ENCODE data around the gene SPPL2A.

Gene SPPL2A

DNA sequence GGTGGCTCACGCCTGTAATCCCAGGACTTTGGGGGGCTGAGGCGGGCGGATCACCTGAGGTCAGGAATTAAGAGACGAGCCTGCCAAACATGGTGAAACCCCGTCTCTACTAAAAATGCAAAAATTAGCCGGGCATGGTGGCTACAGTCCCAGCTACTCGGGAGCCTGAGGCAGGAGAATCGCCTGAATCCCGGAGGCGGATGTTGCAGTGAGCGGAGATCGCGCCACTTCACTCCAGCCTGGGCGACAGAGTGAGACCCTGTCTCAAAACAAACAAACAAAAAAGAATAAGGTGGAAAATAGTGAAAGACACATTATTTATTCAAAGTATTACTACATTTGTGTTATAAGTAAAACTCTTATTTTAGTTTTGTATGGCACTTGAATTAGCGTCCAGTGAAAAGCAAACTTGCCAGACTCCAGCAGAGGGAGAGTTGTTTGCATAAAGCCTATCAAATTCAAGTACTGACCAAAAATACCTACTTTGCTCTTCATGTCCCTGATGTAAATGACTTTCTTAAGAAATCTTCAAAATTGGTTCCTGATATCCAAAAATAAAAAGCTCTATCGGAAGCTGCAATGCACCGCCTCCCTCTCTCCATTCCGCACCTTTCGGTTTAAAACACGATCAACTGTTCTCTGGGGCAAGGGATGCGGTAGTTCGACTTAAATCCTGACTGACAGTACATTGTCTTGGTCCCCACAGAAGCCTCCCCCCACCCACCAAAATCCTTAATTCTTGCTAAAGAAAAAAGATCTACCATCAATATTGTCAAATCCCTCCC lies 80.1 kb downstream of the SPPL2A start:
- DNase-seq, result no peak

DNA sequence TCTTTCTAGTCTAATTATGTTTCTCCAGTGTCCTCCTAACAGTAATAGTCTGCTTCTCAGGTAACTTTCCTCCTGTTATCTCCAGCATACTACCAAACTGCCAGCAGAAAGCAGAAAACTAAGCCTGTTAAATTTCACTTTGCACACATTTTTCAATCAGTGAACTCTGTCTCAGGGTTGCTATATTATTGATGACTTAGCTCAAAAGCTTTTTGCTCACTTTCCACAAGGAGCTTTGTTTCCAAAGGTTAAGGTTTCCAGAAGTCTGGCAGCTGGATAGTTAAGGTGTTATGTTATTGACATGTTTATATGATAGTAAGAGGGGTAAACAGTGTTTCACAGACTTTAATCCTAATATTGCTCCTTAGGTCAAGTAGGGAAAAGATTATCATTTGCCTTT lies 84.0 kb downstream of the SPPL2A start:
- DNase-seq, result no peak

DNA sequence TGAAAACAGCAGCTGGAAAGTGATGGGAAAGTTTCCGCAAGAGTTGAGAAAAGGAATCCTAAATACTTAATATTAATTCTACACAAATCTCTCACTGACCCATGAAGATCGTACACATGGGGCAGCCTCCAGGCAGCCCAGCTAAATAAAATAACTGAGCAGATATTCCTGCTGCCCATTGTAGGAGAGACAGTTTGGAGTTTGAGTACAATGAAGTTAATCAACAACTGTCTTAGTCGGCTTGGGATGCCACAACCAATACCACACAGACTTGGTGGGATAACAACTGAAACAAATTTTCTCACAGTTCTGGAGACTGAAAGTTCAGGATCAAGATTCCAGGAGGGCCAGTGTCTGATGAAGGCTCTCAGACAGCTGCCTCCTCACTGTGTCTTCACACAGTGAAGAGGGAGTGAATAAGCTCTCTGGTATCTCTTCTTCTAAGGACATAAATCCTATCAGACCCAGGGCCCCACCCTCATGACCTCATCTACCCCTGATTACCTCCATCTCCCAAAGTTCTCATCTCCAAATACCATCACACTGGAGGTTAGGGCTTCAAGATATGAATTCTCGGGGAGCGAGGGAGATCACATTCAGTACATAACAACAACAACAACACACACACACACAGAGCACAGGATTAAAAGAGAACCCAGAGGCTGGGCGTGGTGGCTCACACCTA lies 88.6 kb downstream of the SPPL2A start:
- DNase-seq, result no peak

DNA sequence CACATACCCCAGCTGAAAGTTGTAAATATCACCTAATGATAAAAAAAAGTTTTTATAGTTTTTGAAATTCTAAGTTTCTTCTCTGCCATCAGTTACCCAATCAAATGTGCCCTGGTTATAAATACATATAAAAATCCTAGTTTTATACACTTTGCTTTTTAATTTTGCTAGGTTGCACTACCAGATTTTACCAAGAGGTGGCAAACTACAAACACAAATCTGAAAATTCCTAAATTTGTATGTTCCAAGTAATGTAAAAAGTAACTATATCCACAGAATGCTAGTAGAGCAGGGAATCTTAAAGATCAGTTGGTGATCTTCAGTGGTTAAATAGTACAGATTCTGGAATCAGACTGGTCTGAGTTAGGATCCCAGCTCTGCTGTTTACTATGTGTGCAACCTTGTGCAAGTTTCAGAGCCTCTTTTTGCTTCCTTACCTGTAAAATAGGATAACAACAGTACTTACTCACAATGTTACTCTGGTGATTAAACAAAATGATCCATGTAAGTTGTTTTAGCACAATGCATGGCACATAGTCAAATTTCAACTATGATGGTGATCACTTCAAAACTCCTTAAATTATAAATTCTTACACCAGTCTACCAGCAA lies 89.9 kb downstream of the SPPL2A start:
- DNase-seq, result no peak

DNA sequence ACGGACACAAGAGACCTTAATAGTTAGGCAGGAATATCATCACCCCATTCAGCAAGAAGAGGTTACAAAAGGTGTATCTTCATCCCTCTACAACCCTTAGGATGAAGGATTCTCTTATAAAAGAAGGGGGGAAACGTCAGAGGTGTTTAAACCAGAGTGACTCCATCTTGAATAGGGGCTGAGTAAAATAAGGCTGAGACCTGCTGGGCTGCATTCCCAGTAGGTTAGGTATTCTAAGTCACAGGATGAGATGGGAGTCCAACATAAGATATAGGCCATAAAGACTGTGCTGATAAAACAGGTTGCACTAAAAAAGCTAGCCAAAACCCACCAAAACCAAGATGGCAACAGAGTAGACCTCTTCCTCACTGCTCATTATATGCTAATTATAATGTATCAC lies 95.4 kb downstream of the SPPL2A start:
- no peak for DNase-seq

DNA sequence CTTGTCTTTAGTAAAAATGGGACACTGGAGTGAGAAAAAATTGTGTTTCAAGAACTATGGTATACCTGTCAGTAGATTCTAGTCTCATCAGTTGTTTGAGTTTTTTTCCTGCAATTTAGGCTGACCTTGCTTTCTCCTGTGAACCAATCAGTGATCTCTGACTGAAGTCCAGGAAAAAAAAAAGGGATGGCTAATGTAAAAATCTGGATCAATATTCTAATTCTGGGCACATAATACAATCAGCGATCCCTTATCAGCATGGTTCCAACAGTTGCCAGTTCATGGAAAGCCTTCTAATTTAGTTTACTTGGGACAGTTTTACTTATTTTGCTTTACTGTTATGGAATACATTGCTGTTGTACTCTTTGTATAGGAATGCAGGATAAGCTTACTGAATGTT lies 95.9 kb downstream of the SPPL2A start:
- no peak for DNase-seq

DNA sequence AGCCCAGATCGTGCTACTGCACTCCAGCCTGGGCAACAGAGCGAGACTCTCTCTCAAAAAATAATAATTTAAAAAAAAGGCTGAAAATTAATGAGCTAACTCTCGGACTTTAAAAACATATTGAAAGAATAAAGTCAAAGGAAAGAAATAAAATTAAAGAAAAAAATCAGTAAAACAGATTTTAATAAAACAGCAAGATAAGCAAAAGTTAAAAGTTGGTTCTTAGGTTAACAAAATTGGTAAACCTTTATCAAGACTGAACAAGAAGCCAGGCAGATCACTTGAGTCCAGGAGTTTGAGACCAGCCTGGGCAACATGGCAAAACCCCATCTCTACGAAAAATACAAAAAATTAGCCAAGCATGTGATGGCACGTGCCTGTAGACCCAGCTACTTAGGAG lies 99.6 kb downstream of the SPPL2A start:
- no peak for DNase-seq

DNA sequence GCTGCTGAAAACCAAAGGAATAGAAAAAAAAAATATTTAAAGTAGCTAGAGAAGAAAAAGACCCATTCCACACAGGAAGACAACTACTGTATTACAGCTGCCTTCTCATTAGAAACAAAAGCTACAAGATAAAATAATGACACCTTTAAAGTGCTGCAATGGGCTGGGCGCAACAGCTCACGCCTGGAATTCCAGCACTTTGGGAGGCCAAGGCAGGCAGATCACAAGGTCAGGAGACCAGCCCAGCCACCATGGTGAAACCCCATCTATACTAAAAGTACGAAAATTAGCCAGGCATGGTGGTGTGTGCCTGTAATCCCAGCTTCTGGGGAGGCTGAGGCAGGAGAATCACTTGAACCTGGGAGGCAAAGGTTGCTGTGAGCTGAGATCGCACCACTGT lies 110.0 kb downstream of the SPPL2A start:
- DNase-seq, result no peak

DNA sequence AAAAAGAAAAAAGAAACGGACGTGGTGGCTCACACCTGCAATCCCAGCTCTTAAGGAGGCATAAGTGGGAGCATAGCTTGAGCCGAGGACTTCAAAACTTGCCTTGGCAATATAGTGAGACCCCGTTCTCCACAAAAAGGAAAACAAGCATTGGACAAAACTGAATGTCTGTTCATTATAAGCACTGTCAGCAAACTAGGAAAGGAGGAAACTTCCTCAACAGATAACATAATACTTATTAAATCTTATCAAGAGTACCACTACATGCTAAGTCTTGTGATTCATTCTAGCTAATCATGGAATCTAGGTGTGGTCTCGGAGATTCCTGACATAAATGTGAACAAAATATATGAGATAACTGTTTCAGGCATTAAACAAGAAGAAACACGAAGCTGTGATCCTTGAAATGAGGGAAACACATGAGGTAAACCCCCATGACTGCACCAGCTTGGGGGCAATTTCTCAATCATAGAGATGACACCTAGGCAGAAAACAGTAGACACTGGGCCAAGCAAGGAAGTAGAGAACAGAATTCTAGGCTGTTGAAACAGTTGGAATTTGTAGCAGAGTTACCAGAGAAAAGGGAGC lies 112.3 kb downstream of the SPPL2A start:
- no peak for DNase-seq

DNA sequence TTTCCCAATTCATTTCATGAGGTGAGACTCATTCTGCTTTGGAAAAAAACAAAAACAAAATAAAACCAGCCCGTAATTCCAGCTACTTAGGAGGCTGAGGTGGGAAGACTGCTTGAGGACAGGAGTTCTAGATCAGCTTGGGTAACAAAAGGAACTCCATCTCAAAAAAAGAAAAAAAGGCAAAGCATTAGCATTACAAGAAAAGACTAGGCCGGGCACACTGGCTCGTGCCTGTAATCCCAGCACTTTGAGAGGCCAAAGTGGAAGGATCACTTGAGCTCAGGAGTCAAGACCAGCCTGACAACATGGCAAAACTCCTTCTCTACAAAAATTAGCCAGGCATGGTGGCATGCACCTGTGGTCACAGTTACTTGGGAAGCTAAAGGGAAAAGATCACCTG lies 112.8 kb downstream of the SPPL2A start:
- DNase-seq, result no peak

Data from CD4-positive, alpha-beta T cell treated with Interleukin-15 for 1 hour (primary cell).